GM12874 (cell line): ENCODE measurements around the gene ZNF891.

Experiments
- CTCF ChIP-seq: IDR thresholded peaks from 2 replicates; pipeline ENCODE4 v1.5.1; 2011; ENCODE audit warnings: low read depth, mild to moderate bottlenecking, control low read depth, low read length, moderate library complexity; ENCODE audit not compliant: insufficient read depth

ZNF891 gene

GRCh38 chr12:133061954-133062353 lies 68.1 kb downstream of the ZNF891 start:
- TF ChIP-seq CTCF = no peak

GRCh38 chr12:133058203-133059113 lies 71.6 kb downstream of the ZNF891 start:
- no peak for TF ChIP-seq CTCF

- TF ChIP-seq CTCF = no peak
Observed at GRCh38 chr12:133057446-133057845, 72.6 kb downstream of the ZNF891 start.
